Left lung (tissue), 10 donors: ENCODE data around the gene AQP2. TPM values are rescaled to one million over a fixed set of nuclear protein-coding genes. Genes with fewer than 3 reads are reported as not detected.

Experiments used
- ATAC-seq: fragments of 200-7000 bp; cut with Tn5 transposase; one replicate; pipeline ENCODE4 v1.9.1; 2020; ENCODE audit warnings: moderate library complexity
- DNase-seq, 4 donors: peaks; one replicate each; pipeline ENCODE4 v3.0.0-alpha.2; 2013 to 2020
- H3K27ac ChIP-seq, 2 donors: fragments of 200-600 bp; sonication (generic) in 1 of 2; one replicate each; pipeline versions ENCODE4 v1.5.0 to v1.8.0; 2020 to 2021
- H3K27me3 ChIP-seq, 2 donors: fragments of 200-600 bp; sonication (generic) in 1 of 2; one replicate each; pipeline versions ENCODE4 v1.5.0 to v1.8.0; 2020 to 2021
- H3K36me3 ChIP-seq, 2 donors: fragments of 200-600 bp; sonication (generic) in 1 of 2; one replicate each; pipeline versions ENCODE4 v1.5.0 to v1.8.0; 2020 to 2021
- H3K4me1 ChIP-seq, 2 donors: fragments of 200-600 bp; one replicate each; pipeline ENCODE4 v1.8.0; 2021
- H3K4me3 ChIP-seq, 2 donors: fragments of 200-600 bp; sonication (generic) in 1 of 2; one replicate each; pipeline versions ENCODE4 v1.5.0 to v1.8.0; 2020 to 2021; ENCODE audit warnings: mild to moderate bottlenecking in 1 of 2
- H3K9me3 ChIP-seq, 2 donors: fragments of 200-600 bp; sonication (generic) in 1 of 2; one replicate each; pipeline versions ENCODE4 v1.5.0 to v1.8.0; 2020 to 2021
- intact Hi-C, 2 donors: fragments of 100-400 bp; cut with DNase I; formaldehyde crosslinking; loops; one replicate each; pipeline versions ENCODE4 v1.11.2 to v1.14.2; 2022
- polyA plus RNA-seq, 6 donors: library from polyadenylated mRNA; unstranded; fragments of 120-200 nt; gene quantifications; one replicate each; pipeline ENCODE4 v1.2.1, GENCODE V29; 2013; ENCODE audit not compliant: insufficient read length in 6 of 6
- total RNA-seq, 2 donors: library from RNA; stranded (reverse); fragmentation: NEBNext Ultra II Directional; extraction: Animal tissue kit (Norgen Biotek cat#: 25700); gene quantifications; one replicate each; pipeline ENCODE4 v1.2.1, GENCODE V29; 2021
- TF ChIP-seq, protein P1 (sequence below), 2 donors: fragments of 200-600 bp; sonication (generic) in 1 of 2; IDR thresholded peaks; one replicate each; pipeline versions ENCODE4 v1.5.0 to v1.8.0; 2021; ENCODE audit warnings: antibody characterized with exemption in 2 of 2
- donor health status: DM: no; HTN: yes; CAD: no.
- donor health status: DM: no; HTN: no; CAD: no.

AQP2 gene
- total and polyA plus RNA-seq, 8 donors: 0.13 to 2.0 (median 0.42) TPM; not detected in 1

DNA sequence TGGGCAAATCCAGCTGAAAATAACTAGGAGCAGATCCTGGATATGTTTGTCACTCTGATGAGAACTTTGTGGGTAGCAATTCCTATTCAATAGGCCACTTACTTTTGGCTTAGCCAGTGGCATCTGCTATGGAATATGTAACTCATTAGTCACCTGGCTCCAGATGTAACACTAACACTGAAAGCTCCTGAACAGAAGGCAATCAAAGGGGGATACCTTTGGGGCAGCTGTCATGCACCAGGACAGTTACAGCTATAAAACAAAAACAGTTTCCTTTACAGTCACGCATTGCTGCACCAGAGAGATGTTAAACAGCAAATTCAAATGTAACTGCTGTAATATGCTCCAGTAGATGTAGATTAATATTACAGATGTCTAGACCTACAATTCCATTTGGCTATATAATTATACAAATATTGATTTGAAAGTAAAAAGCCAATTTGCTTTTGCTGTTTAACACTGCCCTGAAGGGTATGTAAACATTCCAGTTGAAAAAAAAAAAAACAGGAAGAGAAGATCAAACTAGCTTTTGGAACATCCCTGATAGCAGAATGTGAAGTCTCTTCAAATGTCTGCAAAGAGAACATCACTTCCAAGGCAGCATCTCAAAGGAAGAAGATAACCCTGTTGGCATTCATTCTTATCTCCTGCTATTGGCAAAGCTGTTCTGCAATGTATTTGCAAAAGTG is 56.4 kb downstream of the AQP2 start:
- no peaks in the 10 kb centered on the region for H3K9me3 ChIP-seq
- intact Hi-C loops: no loop called here
- DNase-seq (no peak), ATAC-seq (no peak)
- no peak overlapping the region for H3K27ac ChIP-seq
- TF ChIP-seq, protein P1, sequence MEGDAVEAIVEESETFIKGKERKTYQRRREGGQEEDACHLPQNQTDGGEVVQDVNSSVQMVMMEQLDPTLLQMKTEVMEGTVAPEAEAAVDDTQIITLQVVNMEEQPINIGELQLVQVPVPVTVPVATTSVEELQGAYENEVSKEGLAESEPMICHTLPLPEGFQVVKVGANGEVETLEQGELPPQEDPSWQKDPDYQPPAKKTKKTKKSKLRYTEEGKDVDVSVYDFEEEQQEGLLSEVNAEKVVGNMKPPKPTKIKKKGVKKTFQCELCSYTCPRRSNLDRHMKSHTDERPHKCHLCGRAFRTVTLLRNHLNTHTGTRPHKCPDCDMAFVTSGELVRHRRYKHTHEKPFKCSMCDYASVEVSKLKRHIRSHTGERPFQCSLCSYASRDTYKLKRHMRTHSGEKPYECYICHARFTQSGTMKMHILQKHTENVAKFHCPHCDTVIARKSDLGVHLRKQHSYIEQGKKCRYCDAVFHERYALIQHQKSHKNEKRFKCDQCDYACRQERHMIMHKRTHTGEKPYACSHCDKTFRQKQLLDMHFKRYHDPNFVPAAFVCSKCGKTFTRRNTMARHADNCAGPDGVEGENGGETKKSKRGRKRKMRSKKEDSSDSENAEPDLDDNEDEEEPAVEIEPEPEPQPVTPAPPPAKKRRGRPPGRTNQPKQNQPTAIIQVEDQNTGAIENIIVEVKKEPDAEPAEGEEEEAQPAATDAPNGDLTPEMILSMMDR (IDR thresholded peaks at IDR 0.05): no peak
- no peak overlapping the region for H3K4me3 ChIP-seq
- H3K36me3 ChIP-seq: peaks cover 0 to 21% of the 10 kb centered on the region in 2 donors
- no peaks in the 10 kb centered on the region for H3K27me3 ChIP-seq
- no peaks in the 10 kb centered on the region for H3K4me1 ChIP-seq

Other genes with a start within 250 kb of the AQP2 start
- 10 to 100 TPM; 30.0 to 33.0 TPM for gene FMNL3, start 243.3 kb upstream of the AQP2 start, total RNA-seq
- 10 to 100 TPM; 56.1 to 61.7 (median 59.0) TPM for gene FMNL3, start 243.3 kb upstream of the AQP2 start, polyA plus RNA-seq
- gene TMBIM6, start 209.2 kb upstream of the AQP2 start, total RNA-seq: 100 to 1,000 TPM; 791 to 876 TPM
- 100 to 1,000 TPM; 422 to 526 (median 469) TPM for gene TMBIM6, start 209.2 kb upstream of the AQP2 start, polyA plus RNA-seq
- gene NCKAP5L, start 122.3 kb upstream of the AQP2 start, total RNA-seq: 10 to 100 TPM; 28.2 to 29.9 TPM
- 10 to 100 TPM; 16.4 to 24.9 (median 19.7) TPM for gene NCKAP5L, start 122.3 kb upstream of the AQP2 start, polyA plus RNA-seq
- gene BCDIN3D, start 107.6 kb upstream of the AQP2 start, total RNA-seq: 1 to 10 TPM; 4.3 to 5.6 TPM
- 1 to 10 TPM; 5.6 to 7.3 (median 5.9) TPM for gene BCDIN3D, start 107.6 kb upstream of the AQP2 start, polyA plus RNA-seq
- 1 to 10 TPM; 1.7 to 1.8 TPM for gene FAIM2, start 46.8 kb upstream of the AQP2 start, total RNA-seq
- gene FAIM2, start 46.8 kb upstream of the AQP2 start, polyA plus RNA-seq: under 1 TPM; 0.27 to 0.78 (median 0.64) TPM
- 1 to 10 TPM; 7.2 to 7.7 TPM for gene AQP5, start 11.1 kb downstream of the AQP2 start, total RNA-seq
- gene AQP5, start 11.1 kb downstream of the AQP2 start, polyA plus RNA-seq: 10 to 100 TPM in 1 of 6 donors, 1 to 10 TPM in 5; 3.8 to 10.0 (median 7.0) TPM
- gene AQP6, start 22.2 kb downstream of the AQP2 start, total RNA-seq: under 1 TPM in 1 of 2 donors, not detected in 1; 0.09 TPM
- under 1 TPM; 0.21 to 0.56 (median 0.37) TPM for gene AQP6, start 22.2 kb downstream of the AQP2 start, polyA plus RNA-seq
- gene RACGAP1, start 74.8 kb downstream of the AQP2 start, total RNA-seq: 10 to 100 TPM; 20.7 to 35.9 TPM
- 10 to 100 TPM; 38.4 to 79.4 (median 49.6) TPM for gene RACGAP1, start 74.8 kb downstream of the AQP2 start, polyA plus RNA-seq
- gene ASIC1, start 106.9 kb downstream of the AQP2 start, total RNA-seq: 1 to 10 TPM; 2.1 to 2.9 TPM
- 10 to 100 TPM in 3 of 6 donors, 1 to 10 TPM in 3; 8.0 to 15.4 (median 9.9) TPM for gene ASIC1, start 106.9 kb downstream of the AQP2 start, polyA plus RNA-seq
- 10 to 100 TPM; 33.1 to 42.0 TPM for gene SMARCD1, start 134.6 kb downstream of the AQP2 start, total RNA-seq
- gene SMARCD1, start 134.6 kb downstream of the AQP2 start, polyA plus RNA-seq: 100 to 1,000 TPM; 133 to 155 (median 141) TPM
- gene GPD1, start 153.3 kb downstream of the AQP2 start, total RNA-seq: 1 to 10 TPM; 6.8 to 8.5 TPM
- 1 to 10 TPM in 1 of 6 donors, under 1 TPM in 5; 0.54 to 1.0 (median 0.65) TPM for gene GPD1, start 153.3 kb downstream of the AQP2 start, polyA plus RNA-seq
- 10 to 100 TPM; 46.8 to 77.6 TPM for gene COX14, start 161.5 kb downstream of the AQP2 start, total RNA-seq
- 10 to 100 TPM; 30.5 to 41.6 (median 35.2) TPM for gene COX14, start 161.5 kb downstream of the AQP2 start, polyA plus RNA-seq
- gene CERS5, start 216.6 kb downstream of the AQP2 start, total RNA-seq: 10 to 100 TPM; 38.1 to 40.1 TPM
- 10 to 100 TPM; 54.9 to 76.4 (median 69.8) TPM for gene CERS5, start 216.6 kb downstream of the AQP2 start, polyA plus RNA-seq